A549 (cell line): ENCODE measurements around the gene SLC43A3.

ENCODE experiments used
- BHLHE40 ChIP-seq: IDR thresholded peaks from 2 replicates; pipeline ENCODE4 v1.6.1; 2012; ENCODE audit warnings: low read depth, low read length, inconsistent platforms
- MAFK ChIP-seq: fragments of 450-650 bp; IDR thresholded peaks from 2 replicates; pipeline ENCODE4 v1.6.1; 2014; ENCODE audit not compliant: partially characterized antibody
- POLR2A ChIP-seq: IDR thresholded peaks from 2 replicates; pipeline ENCODE4 v1.6.1; 2012; ENCODE audit warnings: mild to moderate bottlenecking, low read length
- SREBF2 ChIP-seq: fragments of 450-650 bp; IDR thresholded peaks from 2 replicates; pipeline ENCODE4 v1.6.1; 2014; ENCODE audit warnings: mild to moderate bottlenecking, moderate library complexity
- TF ChIP-seq, protein P1 (sequence below): fragments of 200-600 bp; sonication (generic); IDR thresholded peaks from 2 replicates; pipeline ENCODE4 v1.6.1; 2016; ENCODE audit warnings: antibody characterized with exemption, mild to moderate bottlenecking, moderate library complexity
- TF ChIP-seq, protein P2 (sequence below): fragments of >200 bp; sonication (Bioruptor Twin); formaldehyde crosslinking; IDR thresholded peaks from 3 replicates; pipeline ENCODE4 v1.5.1; 2016
- TF ChIP-seq, protein P3 (sequence below): fragments of 250-450 bp; sonication (Bioruptor Pico); IDR thresholded peaks from 2 replicates; pipeline ENCODE4 v1.5.0; 2021; ENCODE audit warnings: mild to moderate bottlenecking, moderate library complexity, borderline replicate concordance

DNA sequence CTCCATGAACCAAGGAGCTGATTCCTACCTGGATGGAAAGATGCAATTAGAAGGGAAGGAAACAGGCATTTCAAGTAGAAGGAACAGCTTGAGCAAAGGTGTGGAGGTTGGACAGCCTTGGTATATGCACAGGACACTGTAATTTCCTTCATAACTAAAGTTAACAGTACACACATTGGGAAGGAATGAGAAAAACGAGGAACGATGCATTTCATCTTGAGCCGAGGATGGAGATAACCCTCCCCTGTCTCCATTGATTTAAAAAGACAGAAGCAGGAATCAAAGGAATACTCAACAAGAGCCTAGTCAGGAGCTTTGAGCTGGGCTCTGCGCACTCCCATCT, 34.2 kb downstream of the SLC43A3 start:
- TF ChIP-seq POLR2A (no peak), SREBF2 (no peak), MAFK (no peak), BHLHE40 (no peak)
- TF ChIP-seq, protein P1, sequence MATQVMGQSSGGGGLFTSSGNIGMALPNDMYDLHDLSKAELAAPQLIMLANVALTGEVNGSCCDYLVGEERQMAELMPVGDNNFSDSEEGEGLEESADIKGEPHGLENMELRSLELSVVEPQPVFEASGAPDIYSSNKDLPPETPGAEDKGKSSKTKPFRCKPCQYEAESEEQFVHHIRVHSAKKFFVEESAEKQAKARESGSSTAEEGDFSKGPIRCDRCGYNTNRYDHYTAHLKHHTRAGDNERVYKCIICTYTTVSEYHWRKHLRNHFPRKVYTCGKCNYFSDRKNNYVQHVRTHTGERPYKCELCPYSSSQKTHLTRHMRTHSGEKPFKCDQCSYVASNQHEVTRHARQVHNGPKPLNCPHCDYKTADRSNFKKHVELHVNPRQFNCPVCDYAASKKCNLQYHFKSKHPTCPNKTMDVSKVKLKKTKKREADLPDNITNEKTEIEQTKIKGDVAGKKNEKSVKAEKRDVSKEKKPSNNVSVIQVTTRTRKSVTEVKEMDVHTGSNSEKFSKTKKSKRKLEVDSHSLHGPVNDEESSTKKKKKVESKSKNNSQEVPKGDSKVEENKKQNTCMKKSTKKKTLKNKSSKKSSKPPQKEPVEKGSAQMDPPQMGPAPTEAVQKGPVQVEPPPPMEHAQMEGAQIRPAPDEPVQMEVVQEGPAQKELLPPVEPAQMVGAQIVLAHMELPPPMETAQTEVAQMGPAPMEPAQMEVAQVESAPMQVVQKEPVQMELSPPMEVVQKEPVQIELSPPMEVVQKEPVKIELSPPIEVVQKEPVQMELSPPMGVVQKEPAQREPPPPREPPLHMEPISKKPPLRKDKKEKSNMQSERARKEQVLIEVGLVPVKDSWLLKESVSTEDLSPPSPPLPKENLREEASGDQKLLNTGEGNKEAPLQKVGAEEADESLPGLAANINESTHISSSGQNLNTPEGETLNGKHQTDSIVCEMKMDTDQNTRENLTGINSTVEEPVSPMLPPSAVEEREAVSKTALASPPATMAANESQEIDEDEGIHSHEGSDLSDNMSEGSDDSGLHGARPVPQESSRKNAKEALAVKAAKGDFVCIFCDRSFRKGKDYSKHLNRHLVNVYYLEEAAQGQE, result no peak
- TF ChIP-seq, protein P2, sequence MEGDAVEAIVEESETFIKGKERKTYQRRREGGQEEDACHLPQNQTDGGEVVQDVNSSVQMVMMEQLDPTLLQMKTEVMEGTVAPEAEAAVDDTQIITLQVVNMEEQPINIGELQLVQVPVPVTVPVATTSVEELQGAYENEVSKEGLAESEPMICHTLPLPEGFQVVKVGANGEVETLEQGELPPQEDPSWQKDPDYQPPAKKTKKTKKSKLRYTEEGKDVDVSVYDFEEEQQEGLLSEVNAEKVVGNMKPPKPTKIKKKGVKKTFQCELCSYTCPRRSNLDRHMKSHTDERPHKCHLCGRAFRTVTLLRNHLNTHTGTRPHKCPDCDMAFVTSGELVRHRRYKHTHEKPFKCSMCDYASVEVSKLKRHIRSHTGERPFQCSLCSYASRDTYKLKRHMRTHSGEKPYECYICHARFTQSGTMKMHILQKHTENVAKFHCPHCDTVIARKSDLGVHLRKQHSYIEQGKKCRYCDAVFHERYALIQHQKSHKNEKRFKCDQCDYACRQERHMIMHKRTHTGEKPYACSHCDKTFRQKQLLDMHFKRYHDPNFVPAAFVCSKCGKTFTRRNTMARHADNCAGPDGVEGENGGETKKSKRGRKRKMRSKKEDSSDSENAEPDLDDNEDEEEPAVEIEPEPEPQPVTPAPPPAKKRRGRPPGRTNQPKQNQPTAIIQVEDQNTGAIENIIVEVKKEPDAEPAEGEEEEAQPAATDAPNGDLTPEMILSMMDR, result no peak
- TF ChIP-seq, protein P3, sequence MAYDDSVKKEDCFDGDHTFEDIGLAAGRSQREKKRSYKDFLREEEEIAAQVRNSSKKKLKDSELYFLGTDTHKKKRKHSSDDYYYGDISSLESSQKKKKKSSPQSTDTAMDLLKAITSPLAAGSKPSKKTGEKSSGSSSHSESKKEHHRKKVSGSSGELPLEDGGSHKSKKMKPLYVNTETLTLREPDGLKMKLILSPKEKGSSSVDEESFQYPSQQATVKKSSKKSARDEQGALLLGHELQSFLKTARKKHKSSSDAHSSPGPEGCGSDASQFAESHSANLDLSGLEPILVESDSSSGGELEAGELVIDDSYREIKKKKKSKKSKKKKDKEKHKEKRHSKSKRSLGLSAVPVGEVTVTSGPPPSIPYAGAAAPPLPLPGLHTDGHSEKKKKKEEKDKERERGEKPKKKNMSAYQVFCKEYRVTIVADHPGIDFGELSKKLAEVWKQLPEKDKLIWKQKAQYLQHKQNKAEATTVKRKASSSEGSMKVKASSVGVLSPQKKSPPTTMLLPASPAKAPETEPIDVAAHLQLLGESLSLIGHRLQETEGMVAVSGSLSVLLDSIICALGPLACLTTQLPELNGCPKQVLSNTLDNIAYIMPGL (CRISPR knock-in tag), result no peak
